NCI-H1105 treated with DMSO at 0.1 percent for 48 hours (cell line): ENCODE measurements around the gene GOT1.

Source experiments
- DNase-seq: peaks from one replicate; lab custom pipeline; 2025; lab: John Stamatoyannopoulos, UW

Gene GOT1

DNA sequence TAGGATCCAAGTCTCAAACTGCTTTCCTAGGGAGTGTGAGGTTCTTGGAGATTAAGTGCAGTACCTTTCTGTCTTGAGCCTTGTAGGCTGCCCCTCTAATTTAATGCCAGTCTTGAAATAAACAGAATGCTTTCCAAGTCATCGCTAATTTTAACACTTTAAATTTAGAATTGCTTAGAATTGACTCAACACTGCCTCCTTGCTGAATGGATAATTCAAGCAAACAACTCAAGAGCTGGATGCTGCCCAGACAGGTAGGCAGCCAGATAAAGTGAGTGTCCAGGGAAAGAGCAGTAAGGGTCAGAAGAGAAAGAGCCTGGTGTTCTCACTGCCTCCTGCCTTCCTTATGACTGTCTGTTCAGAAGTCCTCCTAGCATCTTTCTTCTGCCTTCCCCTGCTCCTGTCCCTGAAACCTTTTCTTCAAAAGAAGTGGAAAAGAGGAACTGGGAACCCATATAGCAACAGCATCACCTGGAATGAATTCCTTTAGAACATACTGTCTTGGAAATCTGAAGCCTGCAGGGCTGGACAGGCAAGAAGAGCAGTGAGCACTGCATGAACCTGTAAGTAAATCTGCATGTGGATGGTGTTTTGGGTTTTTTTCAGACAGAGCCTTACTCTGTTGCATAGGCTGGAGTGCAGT lies 3.1 kb upstream of the GOT1 start:
- DNase-seq: peak; percentile 10

GRCh38 chr10:99432881-99433280 lies 2.5 kb upstream of the GOT1 start:
- DNase-seq: no peak

DNA sequence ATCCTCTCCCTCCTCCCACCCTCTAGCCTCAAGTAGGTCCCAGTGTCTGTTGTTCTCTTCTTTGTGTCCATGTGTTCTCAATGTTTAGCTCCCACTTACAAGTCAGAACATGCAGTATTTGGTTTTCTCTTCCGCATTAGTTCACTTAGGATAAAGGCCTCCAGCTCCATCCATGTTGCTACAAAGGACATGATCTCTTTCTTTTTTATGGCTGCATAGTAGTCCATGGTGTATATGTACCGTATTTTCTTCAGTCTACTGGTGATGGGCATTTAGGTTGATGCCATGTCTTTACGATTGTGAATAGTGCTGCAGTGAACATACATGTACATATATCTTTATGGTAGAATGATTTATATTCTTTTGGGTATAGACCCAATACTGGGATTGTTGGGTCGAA lies 1.6 kb upstream of the GOT1 start:
- DNase-seq: no peak

- DNase-seq: peak; percentile 23
These were observed 851 bp upstream of the GOT1 start for GRCh38 chr10:99431190-99431760.

- DNase-seq: peak; percentile 28
These were observed 341 bp downstream of the GOT1 start for GRCh38 chr10:99430116-99430450.

DNA sequence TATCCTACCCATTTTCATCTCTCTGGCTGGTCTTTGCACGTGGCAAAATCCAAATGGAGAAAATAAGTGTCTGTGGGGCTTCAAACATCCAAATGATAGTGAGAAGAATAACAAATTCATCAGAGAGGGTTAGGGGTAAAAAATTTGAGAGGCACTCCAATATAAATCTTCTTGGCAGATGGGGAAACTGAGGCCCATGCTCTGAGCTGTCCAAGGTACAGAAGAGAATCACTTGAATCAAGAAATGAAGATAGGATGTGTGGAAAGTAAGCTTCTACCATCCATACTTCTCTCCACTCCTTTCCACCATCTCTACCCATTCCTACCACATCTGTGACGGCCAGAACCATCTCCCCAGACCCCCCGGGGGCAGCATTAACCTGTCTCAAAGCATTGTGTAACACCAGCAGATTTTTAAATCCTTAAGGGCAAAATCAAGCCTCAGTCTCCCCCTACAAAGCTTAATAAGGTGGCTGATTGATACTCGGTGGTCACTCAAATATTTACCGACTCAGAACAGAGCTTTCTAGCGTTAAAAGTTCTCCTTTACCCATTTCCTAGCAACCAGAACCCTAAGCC lies 818 bp downstream of the GOT1 start:
- DNase-seq: no peak

DNA sequence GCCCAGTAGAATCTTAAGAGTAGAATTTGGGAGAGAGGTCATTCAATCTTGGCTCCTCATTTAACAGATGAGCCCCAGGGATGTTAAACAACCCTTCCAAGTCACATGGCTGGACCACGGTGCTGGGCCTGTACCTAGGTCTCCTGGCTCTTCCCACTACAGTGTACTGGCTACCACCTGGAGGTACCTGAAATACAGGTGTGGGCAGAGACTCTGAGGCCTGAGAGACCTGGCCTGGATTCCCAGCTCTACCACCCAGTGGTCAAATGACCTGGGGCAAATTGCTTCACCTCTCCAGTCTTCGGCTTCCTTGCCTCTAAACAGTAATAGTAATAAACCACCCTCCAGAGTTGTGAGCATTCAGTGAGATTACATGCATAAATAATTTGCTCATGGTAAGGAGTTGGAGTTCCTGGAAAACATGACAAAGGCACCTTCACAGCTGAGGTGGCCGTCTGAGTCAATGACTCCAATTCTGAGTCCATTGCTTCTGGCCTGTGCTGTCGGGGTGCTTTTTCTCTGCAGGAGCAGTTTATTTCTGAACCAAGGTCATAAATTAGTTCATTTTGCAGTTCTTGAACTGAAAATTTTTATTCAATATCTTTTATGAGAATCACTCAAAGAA lies 2.7 kb downstream of the GOT1 start:
- no peak for DNase-seq

DNA sequence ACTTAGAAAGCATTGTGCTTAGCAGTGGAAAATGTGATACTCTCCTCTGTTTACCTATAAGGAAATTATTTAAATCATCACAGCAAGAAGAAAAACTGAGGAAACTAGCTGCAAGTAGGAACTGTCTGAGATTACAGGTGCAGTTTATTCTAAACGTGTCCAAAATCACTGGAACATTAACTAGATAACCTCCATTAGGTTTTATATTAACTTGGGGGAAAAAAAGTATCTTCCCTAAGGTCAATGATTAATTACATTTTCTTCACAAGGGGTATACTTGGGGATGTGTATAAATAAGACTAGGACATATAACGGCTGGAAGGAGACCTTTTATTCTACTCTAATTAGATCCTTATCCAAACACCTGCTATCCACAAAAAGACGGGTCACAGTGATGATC lies 3.7 kb downstream of the GOT1 start:
- no peak for DNase-seq

- DNase-seq: no peak
These were observed 5.2 kb downstream of the GOT1 start for GRCh38 chr10:99425204-99425603.

- DNase-seq: no peak
These were observed 5.8 kb downstream of the GOT1 start for GRCh38 chr10:99424656-99425055.

GRCh38 chr10:99422529-99423096 lies 7.8 kb downstream of the GOT1 start:
- DNase-seq: no peak

DNA sequence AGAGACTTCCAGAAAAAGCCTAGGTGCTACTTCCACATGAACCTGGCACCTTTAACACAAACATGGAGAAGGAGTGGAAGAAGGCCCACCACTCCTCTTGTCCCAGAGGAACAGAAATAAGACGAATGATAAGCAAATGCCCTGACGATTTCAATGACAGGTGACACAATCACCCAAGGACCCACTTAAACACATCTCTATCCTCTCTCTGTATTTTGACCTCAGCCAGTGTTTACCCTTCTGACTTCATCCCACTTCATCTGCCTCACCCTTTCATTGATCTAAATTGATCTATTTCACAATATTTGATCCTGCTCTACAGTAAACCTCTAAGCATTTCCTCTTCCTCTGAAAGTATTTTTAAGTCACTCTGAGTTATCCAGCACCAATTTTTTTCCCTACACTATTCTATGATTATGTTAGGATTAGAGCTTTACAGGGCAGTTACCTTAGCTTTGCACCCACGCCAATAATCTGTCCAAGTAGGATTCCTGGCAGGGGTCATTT lies 9.1 kb downstream of the GOT1 start:
- DNase-seq: no peak

GRCh38 chr10:99419688-99420087 lies 10.7 kb downstream of the GOT1 start:
- DNase-seq: no peak

DNA sequence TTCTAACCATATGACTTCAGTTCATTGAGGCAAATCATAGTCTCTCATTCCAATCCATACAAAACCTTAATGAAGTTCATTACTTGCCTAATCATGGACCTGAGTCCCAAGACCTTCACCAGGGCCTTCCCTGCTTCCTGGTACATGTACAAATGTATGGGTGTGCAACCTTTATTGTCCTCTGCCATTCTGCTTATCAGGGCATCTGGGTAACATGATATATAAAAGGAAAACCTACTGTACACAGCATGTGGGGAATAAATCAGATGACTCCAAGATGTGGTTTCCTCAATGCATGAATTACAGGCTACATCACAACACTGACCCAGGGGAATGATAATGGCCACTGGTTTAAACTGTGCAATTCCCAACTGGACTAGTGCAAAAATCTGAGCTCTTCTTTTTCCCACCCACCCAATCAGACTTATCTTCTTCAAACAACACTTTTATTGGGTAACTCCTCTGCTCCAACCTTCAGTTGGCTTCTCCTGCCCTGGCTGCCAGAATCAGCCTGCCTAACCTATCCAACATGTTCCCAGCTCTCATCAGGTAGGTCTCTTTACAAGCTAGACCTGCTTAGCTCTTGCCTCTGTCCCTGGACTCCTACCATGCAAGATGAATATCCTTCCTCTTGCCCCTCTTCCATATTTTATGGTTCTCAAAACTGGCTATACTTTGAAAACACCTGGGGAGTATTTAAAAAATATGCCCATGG lies 11.4 kb downstream of the GOT1 start:
- DNase-seq: no peak

DNA sequence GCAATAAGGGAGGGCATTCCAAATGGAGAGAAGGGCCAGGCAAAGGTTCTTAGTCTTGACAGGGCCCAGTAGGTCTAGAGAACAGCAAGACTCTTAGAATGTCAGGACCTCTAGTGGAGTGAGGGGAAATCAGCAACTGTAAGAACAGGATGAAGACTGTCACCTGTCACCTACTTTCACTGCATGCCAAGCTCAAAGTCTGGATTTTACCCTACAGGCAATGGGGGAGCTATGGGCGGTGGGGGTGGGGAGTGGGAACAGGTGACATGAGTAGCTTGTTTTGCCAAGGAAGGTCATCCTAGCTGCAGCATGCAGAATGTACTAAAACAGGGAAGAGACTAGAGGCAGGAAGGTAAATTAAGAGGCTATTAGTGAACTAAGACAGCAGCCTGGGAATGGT lies 18.3 kb downstream of the GOT1 start:
- no peak for DNase-seq

DNA sequence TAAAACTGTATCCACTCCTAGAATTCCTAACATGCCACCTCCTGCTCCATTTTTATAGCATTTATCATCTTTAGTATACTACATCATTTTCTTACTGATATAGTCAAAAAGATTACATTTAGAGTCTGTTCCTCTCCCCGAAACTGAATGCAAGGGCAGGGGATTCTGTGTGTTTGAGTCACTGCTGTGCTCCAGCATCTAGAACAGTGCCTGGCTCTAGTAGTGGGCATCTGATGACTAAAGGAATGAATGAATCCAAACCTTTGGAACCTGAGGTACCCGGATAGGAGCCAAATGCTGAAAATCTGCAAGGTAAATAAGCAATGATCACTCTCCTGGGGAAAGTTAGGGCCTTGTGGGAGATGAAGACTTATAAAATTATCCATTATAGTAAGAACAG lies 18.9 kb downstream of the GOT1 start:
- DNase-seq: no peak

- DNase-seq: no peak
These were observed 19.5 kb downstream of the GOT1 start for GRCh38 chr10:99410876-99411275.

DNA sequence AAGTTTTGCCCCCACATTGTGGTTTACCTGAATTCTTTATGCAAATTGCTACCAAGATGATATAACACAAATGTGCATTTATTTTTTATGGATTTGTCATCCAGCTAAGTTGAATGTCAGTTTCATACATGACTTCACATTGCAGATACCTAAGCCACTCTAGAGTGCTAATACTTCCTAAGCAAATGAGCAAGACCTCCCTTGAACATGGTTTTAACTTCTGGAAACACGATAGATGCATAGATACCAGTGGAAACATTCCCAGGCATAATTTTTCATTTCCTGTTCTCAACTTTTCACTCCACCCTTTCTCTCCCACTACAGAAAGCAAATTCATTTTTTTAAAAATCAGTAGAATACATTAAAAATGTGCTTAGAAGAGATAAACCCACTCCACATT lies 20.3 kb downstream of the GOT1 start:
- no peak for DNase-seq

GRCh38 chr10:99406149-99406548 lies 24.3 kb downstream of the GOT1 start:
- no peak for DNase-seq

- DNase-seq: no peak
These were observed 26.8 kb downstream of the GOT1 start for GRCh38 chr10:99403674-99404073.

- DNase-seq: no peak
These were observed 30.8 kb downstream of the GOT1 start for GRCh38 chr10:99399664-99400063.

- DNase-seq: no peak
These were observed 34.0 kb downstream of the GOT1 start for GRCh38 chr10:99396471-99396870.
